Thoracic aorta endothelial cell (primary cell): Measurements from ENCODE around the gene S100A6. TPM values are rescaled to one million over a fixed set of nuclear protein-coding genes. Genes with fewer than 3 reads are reported as not detected.

Source experiments
- total RNA-seq: library from RNA; depleted of rRNA; stranded (reverse); fragments of >200 nt; gene quantifications from 2 replicates; pipeline ENCODE4 v1.2.3, GENCODE V29; 2012

Gene S100A6
- 557 and 593 TPM in 2 replicates for total RNA-seq

GRCh38 chr1:153535242-153536011 is at the start of gene S100A6:
Gene S100A6 (minus strand): TSS chr1:153535991. CDS start chr1:153535339, 652 bp downstream.

GRCh38 chr1:153565529-153566374 is 30.0 kb upstream of the S100A6 start, which contains the start of gene S100A2:
Gene S100A2 (minus strand): TSS chr1:153565844. CDS start chr1:153563877, 1,967 bp downstream.

GRCh38 chr1:153548722-153549688 is 13.2 kb upstream of the S100A6 start, which contains the start of gene S100A3:
Gene S100A3 (minus strand): TSS chr1:153549258. CDS start chr1:153548485, 773 bp downstream.

GRCh38 chr1:153545067-153546055 is 9.6 kb upstream of the S100A6 start, which contains the start of gene S100A4:
Gene S100A4 (minus strand): TSS chr1:153545806. CDS start chr1:153544794, 1,012 bp downstream.

GRCh38 chr1:153540394-153541361 is 4.9 kb upstream of the S100A6 start, which contains the start of gene S100A5:
Gene S100A5 (minus strand): TSS chr1:153540934. CDS start chr1:153540191, 743 bp downstream.

Other genes starting within 250 kb of the S100A6 start
- not detected in 2 replicates for gene PGLYRP3, start 223.0 kb downstream of the S100A6 start, total RNA-seq
- gene PGLYRP4, start 187.2 kb downstream of the S100A6 start, total RNA-seq = not detected in 2 replicates
- not detected in 2 replicates for gene S100A9, start 178.1 kb downstream of the S100A6 start, total RNA-seq
- not detected in 2 replicates for gene S100A12, start 160.4 kb downstream of the S100A6 start, total RNA-seq
- gene S100A8, start 144.9 kb downstream of the S100A6 start, total RNA-seq = not detected in 2 replicates
- not detected in 2 replicates for gene S100A7A, start 119.5 kb downstream of the S100A6 start, total RNA-seq
- gene S100A7, start 75.3 kb downstream of the S100A6 start, total RNA-seq = not detected in 2 replicates
- not detected in 2 replicates for gene S100A5, start 4.9 kb upstream of the S100A6 start, total RNA-seq
- 1.2 and 2.1 TPM in 2 replicates for gene S100A4, start 9.8 kb upstream of the S100A6 start, total RNA-seq
- 0.53 and 0.79 TPM in 2 replicates for gene S100A3, start 13.3 kb upstream of the S100A6 start, total RNA-seq
- gene S100A2, start 29.9 kb upstream of the S100A6 start, total RNA-seq = 2.4 and 3.1 TPM in 2 replicates
- 530 TPM in 2 replicates for gene S100A16, start 77.1 kb upstream of the S100A6 start, total RNA-seq
- gene S100A14, start 80.3 kb upstream of the S100A6 start, total RNA-seq = not detected in 2 replicates
- gene S100A13, start 91.5 kb upstream of the S100A6 start, total RNA-seq = 96.9 and 122 TPM in 2 replicates
- gene S100A1, start 92.4 kb upstream of the S100A6 start, total RNA-seq = not detected in 2 replicates
- 44.3 and 46.4 TPM in 2 replicates for gene CHTOP, start 98.1 kb upstream of the S100A6 start, total RNA-seq
- 42.9 and 46.0 TPM in 2 replicates for gene SNAPIN, start 122.7 kb upstream of the S100A6 start, total RNA-seq
- gene ILF2, start 135.0 kb upstream of the S100A6 start, total RNA-seq = 321 and 376 TPM in 2 replicates
- 3.7 and 7.8 TPM in 2 replicates for gene NPR1, start 142.7 kb upstream of the S100A6 start, total RNA-seq
- gene INTS3, start 192.1 kb upstream of the S100A6 start, total RNA-seq = 49.9 and 55.4 TPM in 2 replicates
- 14.9 and 19.1 TPM in 2 replicates for gene SLC27A3, start 239.4 kb upstream of the S100A6 start, total RNA-seq